Stimulated activated CD8-positive, alpha-beta memory T cell treated with anti-CD3 and anti-CD28 coated beads, Interleukin-15, amount 100 ng/mL, for 48 hours (primary cell): ENCODE data around the gene RAI1.

Source experiments
- DNase-seq, 2 donors: peaks; one replicate each; pipeline ENCODE4 v3.0.0-alpha.2; 2020; ENCODE audit warnings: low read depth in 2 of 2

The RAI1 gene

DNA sequence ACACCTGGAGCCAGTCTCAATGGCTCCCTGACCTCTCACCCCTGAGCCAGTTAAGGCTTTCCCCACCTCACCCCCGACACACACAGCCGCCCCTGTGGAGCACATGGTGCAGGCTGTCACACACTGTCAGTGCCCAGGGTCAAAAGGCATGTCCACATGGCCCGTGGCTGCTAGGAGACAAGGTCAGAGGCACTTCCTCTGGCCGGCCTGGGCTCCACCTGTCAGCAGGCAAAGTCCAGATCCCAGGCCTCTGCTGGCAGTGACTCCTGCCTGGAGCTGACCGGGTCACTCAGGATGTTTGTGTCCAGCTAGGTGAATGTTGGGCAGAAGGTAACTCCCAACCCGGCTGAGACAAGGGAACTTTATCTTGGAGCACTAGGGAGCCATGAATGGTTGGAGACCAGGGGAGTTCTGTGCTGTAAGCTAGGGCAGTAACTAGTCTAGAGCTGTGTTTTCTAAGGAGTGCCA, 149.5 kb downstream of the RAI1 start:
- no peak for DNase-seq

DNA sequence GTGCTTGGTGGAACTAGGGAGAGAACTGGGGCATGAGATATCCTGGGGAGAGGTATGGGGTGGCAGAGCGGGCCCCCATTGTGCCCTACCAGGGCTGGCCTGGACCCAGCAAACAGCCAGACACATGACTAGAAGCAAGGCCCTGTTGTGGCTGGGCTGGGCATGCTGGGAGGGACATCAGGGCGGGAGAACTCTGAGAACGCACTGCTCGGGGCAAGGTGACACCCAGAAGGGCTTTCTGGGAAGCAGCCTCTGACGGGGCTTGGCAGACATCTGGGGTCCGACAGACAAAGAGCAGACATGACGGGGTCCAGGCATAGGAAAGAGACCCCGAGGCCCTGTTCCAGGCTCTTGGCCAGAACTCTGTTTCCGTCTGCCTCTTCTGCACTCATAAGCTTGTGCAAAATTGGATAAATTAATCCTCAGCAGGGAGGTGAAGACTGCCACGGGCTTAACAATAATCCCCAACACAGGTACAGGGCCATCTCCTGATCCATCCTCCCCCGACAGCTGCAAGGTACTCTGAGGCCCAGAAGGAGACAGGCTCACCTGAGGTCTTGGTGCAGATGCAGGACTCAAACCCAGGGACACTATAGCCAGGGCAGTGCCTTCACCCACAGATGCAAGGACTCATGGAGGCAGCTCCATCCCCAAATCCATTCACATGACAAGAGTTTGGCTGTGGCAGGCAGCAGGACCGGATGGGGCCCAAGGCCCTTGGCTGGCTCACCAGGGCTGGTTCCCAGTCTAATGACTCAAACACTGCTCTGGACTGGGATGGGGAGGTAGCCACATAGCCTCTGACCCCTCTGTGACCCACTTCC, 150.2 kb downstream of the RAI1 start:
- DNase-seq, result no peak

DNA sequence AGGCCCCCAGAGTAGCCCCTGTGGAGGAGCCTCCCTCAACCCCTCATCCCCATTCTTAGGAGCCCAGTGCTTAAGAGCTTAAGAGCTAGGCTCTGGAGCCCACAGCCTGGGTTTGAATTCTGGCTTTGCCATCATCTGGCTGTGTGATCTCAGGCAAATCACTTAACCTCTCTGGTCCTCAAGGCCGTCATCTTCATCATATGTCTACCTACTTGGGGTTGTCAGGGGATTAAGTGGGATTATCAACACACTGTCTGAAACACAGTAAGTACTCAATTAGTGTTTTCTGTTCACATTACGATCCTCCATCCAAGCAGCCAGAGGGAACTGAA, 150.7 kb downstream of the RAI1 start:
- DNase-seq, result no peak

DNA sequence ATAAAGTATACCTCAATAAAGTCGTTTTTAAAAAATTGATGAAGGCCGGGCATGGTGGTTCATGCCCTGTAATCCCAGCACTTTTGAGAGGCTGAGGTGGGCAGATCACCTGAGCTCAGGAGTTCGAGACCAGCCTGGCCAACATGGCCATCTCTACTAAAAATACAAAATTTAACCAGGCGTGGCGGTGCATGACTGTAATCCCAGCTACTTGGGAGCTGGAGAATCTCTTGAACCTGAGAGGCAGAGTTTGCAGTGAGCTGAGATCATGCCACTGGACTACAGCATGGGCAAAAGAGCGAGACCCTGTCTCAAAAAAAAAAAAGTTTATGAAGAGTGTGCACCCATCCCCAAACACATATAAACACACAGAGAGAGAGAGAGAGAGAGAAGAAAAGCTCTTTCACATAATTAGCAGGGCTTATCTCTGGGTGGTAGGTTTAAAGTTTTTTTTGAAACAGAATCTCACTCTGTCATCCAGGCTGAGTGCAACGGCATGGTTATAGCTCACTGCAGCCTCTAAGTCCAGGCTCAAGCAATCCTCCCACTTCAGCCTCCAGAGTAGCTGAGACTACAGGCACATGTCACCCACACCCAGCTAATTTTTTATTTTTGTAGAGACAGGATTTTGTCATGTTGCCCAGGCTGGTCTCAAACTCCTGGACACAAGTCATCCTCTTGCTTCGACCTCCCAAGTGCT, 152.6 kb downstream of the RAI1 start:
- DNase-seq, result no peak

DNA sequence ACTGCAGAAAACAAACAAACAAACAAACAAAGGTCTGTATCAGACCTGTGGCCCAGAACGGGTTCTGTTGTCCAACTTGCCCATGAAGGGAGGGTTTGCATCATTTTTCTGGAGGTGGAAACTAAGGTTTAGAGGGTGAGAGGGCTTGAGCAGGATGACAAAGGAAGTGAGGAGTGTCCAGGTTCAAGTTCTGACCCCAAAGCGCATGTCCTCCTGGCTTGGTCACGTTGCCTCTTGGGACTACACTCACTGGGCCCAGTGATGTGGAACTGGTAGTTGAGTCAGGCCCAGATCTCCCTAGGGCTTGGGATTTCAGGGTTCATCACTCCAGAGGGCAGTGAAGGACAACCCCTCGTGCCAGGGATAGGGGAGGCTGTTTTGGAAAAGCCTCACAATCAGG, 153.7 kb downstream of the RAI1 start:
- no peak for DNase-seq

DNA sequence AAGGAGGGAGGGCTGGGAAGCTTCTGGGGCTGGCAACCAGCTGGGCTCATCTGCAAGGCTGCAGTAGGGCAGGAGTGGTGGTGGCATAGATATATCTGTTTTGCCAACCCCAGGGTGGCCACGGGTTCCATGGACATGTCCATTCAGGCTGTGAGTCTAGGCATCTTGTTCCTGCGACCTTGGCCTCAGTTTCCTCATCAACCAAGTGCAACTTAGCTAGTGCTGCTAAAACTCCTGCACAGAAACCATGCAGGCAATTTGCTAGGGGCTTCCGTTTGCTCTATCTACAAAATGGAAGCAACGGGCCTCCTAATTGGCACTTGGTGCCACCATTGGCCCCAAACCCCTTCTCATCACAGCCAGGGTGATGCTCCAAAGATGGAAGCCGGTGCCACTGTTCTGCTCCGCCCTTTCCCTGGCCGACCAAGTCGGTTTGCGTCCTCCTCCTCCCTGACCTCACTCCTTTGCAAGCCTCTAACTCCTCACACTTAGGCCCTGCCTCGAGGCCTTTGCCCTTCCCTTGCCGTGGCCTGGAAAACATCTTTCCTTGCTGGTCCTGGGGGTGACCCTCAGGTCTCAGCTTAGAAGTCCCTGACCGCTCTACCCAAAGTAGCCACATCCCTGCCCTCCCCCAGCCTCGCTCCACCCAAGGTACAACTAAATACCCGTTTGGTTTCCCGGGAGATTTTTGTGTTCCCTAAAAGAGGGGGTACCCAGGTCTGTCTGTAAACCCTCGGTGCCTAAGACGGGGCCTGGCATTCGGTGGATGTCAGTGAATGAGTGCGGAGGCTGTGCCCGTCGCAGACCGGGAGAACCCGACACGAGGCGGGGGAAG, 154.4 kb downstream of the RAI1 start:
- DNase-seq, result no peak

DNA sequence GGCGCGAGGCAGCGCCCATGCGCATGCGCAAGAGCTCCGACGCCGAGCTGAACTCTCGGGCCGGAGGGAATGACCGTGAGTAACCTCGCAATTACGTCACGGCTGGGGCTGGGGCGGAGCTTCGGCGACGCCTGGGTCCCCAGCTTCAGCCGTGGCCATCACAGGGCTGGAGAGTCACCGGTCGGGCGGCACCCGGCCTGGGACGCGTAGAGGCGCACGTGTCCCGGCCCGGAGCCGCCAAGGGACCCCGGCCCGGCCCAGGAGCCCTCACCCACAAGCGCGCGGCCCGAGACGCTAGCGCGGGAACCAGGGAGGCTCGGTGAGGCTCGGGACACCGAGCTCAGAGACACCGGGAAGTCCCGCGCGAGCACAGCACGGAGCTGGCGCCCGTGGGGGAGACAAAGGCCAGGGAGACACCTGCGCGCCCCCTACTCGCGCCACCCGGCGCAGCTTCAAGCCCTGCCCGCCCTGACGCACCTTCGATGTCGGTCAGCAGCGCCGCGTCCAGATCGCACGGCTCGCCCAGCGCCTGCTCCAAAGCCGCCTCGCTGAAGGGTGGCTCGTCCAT, 155.1 kb downstream of the RAI1 start:
- DNase-seq, result peak; percentile 96

DNA sequence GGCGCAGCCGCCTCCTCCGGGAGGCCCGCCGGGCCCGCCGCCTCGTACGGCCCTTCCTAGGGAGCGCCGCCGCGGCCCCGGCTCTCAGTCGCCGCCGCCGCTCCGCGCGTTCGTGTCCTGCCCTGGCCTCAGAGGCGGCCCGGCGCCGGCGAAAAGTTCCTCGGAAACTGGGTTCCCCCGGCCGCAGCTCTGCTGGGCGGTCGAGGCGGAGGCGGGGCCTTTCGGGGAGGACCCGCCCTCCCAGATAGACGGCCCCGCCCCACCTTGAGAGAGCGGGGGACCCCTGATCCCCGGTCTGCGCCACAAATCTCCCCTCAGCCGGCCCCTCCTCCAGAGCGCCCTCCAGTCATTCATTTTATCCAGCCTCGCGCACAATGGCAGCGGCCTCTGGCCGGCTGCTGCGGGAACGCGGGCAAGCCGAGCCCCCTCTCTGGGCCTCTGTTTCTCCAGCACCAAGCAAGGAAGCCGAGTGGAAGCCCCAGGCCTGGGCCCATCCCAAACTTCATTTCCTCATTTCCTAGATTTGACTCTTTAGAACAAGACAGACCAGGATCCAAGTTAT, 155.6 kb downstream of the RAI1 start, which contains the start of gene SREBF1:
Gene SREBF1 (minus strand): TSS at position 169 of the 562 bp plus-strand sequence. CDS start 169 bp downstream, outside the sequence.
- peak in 1 of 2 donors; percentile 70 for DNase-seq

DNA sequence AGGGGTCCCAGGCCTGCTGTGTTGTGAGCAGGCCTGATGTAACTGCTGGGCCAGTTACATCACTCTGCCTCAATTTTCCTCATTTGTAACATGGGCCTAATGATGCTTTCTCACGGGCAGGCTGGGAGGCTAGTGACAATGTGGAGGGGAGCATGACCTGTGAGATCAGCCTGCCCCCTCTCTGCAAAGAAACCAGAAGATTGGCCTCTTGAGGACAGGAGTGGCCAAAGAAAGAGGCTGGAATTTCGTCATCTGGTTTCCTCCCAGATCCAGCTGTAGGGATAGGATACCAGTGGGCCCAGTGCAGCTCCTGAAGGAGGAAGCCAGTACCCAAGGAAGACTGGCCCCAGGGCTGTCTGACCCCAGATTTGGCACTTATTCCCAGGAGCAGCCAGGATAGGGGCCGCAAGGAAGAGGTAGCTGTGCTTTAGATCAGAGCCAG, 156.1 kb downstream of the RAI1 start:
- no peak for DNase-seq

DNA sequence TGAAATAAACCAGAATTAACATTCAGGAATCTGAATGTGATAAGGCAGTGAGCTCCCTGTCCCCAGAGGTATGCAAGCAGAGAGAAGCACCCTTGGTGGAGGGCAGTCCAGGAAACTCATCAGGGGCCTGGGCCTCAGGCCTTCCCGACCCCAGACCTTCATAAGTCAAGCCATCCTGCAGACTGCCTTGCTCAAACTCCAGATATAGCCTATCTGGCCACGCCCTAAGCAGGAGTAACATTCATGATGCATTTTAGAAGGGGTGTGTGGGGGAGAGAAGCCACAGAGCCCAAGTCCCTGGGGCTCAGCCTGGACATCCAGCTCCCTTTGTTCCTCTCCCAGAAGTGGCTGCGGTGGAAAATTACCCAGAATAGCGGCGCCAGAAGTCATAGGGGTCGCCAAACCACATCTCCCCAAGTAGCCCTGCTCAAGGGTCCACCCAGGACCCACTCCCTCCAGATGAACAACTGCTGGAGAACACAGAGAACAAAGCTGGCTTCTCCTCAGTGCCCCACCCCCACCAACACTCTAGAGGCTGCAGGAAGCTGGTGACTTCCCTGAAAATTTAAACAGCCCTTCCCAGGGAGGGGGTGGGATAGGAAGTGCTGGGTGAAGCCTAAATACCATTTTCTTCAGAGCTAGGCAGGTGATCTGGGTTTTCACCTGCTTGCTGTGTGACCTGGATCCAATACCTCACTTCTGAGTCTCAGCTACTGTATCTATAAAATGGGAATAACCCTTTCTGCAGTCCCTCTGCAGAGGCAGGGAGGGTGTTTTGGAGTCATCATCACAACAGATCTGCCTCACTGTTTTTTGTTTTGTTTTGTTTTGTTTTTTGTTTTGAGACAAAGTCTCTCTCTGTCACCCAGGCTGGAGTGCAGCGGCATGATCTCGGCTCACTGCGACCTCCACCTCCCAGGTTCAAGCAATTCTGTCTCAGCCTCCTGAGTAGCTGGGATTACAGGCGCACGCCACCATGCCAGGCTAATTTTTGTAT, 157.0 kb downstream of the RAI1 start:
- DNase-seq, result no peak

DNA sequence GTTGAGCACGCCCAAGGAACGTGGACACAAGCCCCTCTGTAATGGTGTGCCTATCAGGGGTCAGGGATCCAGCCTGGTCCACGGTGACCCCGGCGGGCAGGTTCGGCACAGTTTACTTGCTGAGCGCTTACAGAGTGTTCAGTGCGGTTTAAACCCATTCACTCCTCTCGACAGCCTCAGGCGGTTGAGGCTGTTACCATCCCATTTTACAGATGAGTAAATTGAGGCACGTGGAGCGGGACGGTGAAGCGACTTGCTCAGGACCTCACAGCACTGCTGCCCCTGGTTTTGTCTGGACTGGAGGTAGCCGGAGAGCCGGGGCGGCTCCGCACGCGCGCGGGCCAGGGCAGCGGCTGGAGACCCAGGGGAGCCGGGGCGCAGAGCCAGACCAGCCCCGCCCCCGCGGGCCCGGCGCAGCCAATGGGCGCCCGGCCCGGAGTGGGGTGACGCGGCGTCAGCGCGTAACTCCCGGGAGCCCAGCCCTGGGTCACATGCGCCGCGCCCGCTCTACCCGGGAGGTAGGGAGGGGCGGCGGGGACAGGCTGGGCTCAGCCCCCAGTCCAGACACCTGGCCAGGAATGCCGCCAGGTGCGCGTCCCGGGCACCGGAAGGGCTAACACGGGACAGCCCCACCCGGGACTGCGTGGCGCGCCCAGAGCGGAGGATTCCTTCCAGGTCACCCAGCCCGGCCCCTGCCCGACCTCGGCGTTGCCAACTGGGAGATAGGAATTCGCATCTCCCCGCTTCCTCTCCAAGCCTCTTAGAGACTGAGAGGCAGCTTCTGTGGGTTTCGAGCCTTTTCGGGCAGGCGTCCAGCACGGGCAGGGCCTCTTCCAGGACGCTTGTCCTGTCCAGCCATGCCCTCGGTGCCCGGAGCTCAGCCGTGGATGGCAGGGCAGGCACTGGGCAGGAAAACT, 158.8 kb downstream of the RAI1 start:
- DNase-seq, result peak; percentile 78 to 79

DNA sequence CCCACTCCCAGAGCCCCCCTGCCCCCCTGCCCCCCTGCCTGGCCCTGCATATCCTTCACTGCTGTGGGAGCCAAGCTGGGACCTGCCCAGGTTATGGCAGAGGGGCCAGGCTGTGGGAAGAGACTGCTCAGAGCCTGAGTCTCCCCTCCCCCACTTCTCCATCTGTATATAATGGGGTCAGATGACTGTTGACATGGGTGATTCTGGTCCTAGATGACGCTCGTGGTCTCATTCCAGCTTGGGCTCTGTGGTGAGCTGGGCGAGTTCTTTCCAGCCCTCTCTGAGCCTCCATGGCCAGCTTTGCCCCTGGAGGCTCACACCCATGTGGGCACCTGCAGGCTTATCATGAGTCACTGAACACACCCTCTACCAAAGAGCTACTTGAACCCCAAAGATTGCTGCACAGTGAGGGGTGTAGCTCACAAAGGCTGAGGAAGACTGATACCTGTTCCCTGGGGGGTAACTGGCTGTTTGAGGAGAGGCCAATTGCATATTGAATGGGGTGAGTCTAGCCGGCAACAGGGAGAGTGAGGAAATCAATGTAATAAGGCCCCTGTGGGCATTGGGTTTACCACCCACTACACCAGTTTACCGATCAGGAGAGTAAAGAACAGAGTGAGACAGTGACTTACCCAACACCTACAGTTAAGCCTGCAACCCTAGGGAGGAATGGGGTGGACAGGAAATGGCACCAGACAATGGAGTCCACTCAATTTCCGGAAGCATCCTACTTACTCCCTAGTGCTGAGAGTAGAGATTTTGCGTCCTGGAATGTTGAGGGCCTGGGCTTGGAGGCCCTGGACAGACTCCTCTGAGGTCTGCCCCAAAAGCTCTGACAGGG, 159.7 kb downstream of the RAI1 start:
- DNase-seq, result no peak

DNA sequence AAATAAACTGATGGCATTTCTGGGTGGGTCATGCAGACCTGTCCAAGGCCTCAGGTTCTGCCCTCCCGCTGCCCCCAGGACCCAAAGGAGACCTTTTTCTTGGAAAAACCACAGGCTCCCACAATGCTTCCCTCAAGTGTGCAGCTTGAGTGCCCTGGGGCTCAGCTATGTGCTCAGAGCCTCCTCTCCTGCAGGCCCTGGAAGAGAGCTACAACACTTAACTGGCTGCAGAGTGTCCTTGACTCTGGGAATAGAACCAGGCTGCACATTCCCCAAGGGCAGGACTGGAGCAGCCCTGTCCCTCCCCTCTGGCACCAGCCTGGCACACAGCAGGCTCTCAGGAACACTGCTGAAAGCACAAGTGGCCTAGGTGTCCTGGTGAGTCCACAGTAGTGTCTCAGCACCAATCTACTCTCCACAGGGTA, 160.4 kb downstream of the RAI1 start:
- DNase-seq, result no peak

DNA sequence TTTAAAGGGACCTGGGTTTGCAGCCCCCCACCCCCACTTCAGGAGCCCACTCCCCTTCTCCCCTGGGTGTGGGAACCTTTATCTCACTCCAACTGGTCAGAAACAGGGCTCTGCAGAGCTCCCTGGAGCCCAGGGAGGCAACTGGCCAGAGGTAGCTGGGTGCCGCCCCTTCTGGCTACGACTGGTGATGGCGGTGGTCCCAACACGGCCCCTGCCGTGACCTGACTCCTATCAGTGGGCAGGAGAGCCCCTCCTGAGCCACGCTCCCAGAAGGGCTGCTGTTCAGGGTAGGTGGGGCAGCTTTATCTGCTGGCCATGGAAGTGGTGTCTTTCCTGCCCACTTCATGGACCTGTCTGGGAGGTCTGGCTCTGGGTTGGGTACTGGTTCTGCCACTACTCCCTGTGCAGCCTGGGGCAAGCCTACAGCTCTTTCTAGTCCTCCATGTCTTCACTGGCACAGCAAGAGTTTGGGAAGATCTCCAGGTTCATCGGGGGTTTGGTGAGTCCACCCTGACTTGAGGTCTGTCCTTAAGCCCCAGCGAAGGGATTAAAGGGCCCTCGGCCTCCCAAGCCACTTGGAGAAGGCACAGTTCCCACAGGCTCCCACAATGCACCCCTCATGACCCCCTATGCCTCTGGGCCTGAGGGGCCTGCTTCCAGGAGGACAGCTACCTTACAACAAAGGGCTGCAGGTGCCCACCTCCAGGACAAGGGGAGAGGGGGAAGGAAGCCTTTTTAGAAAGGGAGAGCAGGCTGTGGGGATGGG, 161.0 kb downstream of the RAI1 start:
- DNase-seq, result no peak

DNA sequence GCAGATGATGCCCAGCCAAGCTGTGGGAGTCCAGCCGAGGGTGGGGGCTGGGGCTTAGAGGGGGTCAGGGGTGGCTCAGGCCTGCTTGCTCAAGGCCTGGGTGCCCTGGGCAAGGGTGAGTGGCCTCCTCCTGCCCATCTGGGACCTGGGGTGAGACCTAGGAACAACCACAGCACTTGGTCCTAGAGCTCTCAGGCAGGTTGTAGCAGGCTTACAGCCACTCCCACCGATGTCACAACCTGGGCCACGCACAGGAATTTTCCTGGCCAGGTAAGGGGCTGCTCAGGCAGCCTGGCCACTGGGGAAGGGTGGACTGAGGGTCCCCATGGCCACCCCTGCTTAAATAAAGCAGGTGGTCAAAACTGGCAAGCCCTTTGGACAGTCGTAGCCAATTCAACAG, 161.8 kb downstream of the RAI1 start:
- DNase-seq, result no peak

DNA sequence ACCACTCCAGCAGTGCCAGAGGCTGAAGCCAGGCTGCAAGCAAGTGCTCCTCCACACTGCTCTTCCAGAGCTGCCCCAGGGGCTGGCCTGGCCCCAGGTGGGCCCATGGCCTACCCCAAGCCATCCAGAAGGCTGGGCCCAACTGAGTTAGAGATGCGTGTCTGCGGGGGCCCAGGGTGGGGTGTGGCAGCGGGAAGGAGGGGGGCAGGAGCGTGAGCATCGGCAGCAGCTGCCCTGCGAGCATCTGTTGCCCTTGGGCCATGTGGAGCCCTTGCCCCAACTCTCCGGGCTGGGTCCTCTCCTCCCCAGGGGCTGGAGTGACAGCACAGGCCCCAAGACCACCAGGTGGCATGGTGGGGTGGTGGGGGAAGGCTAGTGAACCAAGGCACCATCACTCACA, 162.8 kb downstream of the RAI1 start:
- no peak for DNase-seq

DNA sequence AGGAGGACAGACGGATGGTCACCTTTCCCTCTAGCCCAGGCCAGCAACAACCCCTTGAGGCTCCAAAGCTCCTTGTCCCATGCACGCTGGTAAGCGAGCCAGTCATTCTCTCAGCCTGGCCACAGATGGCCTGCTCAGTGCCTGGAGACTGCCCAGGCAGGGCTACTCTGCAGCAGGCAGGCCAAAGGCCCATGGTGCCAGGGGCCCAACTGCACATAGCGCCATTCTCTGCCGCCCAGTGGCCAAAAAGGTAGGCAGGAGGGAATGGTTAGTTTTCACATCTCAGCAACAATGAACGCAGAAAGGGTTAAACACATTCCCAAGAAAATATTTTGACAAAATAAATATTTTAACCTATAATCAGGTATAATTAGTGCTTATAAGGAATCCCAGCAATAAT, 163.2 kb downstream of the RAI1 start:
- no peak for DNase-seq
